ENCODE results near the gene CNTNAP5. TPM values are rescaled to one million over a fixed set of nuclear protein-coding genes. Genes with fewer than 3 reads are reported as not detected.

Gene CNTNAP5
- total RNA-seq, 1 experiment from 2014 or later = not detected

GRCh38 chr2:124798551-124798950, 773.5 kb downstream of the CNTNAP5 start:
- DNase-seq (ENCODE audit: low read depth, low spot score) (no peak), ATAC-seq (no peak)
- intact Hi-C loops (cut with micrococcal nuclease; ENCODE audit: unreplicated experiment) (loop anchor here (5.0 kb wide), 1 partner anchor 49 kb away; no protein-coding TSS in a partner anchor), in situ Hi-C loops (cut with HindIII; ENCODE audit: low pct_unique_long_range_greater_than_20kb, low sequenced_read_pairs) (no loop called here)
- no TSS peak for BruUV-seq (replicated peaks)
- Histone ChIP-seq H3K9me3 (ENCODE audit: control insufficient read depth, insufficient read depth, low read depth, low read length) (no peaks in the 10 kb centered on the region), H3K27ac (ENCODE audit: low read length) (no peak overlapping the region), H3K27me3 (ENCODE audit: control insufficient read depth, insufficient read depth, low read length) (no peaks in the 10 kb centered on the region), H3K4me1 (ENCODE audit: control insufficient read depth, insufficient read depth, low read length) (no peaks in the 10 kb centered on the region), H3K4me3 (ENCODE audit: low read depth in 2 of 2, low read length in 2 of 2) (no peak overlapping the region), H3K36me3 (ENCODE audit: control insufficient read depth, insufficient read depth, low read length) (no peaks in the 10 kb centered on the region)
- CTCF ChIA-PET = no interaction called here
- POLR2A ChIA-PET = no interaction called here
- no peak for TF ChIP-seq TCF7L2 (IDR thresholded peaks at IDR 0.05; ENCODE audit: low read depth, low read length)
- no peak for TF ChIP-seq SIN3A (IDR thresholded peaks at IDR 0.05; ENCODE audit: borderline replicate concordance, insufficient read depth, low read depth, low read length)
- TF ChIP-seq REST (IDR thresholded peaks at IDR 0.05; ENCODE audit: insufficient read depth in 1 of 2, low read depth in 2 of 2, low read length in 1 of 2) = no peak
- TF ChIP-seq, protein P1, sequence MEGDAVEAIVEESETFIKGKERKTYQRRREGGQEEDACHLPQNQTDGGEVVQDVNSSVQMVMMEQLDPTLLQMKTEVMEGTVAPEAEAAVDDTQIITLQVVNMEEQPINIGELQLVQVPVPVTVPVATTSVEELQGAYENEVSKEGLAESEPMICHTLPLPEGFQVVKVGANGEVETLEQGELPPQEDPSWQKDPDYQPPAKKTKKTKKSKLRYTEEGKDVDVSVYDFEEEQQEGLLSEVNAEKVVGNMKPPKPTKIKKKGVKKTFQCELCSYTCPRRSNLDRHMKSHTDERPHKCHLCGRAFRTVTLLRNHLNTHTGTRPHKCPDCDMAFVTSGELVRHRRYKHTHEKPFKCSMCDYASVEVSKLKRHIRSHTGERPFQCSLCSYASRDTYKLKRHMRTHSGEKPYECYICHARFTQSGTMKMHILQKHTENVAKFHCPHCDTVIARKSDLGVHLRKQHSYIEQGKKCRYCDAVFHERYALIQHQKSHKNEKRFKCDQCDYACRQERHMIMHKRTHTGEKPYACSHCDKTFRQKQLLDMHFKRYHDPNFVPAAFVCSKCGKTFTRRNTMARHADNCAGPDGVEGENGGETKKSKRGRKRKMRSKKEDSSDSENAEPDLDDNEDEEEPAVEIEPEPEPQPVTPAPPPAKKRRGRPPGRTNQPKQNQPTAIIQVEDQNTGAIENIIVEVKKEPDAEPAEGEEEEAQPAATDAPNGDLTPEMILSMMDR (IDR thresholded peaks at IDR 0.05) = no peak
- TF ChIP-seq POLR2AphosphoS5 (IDR thresholded peaks at IDR 0.05; ENCODE audit: low read depth, low read length) = no peak

DNA sequence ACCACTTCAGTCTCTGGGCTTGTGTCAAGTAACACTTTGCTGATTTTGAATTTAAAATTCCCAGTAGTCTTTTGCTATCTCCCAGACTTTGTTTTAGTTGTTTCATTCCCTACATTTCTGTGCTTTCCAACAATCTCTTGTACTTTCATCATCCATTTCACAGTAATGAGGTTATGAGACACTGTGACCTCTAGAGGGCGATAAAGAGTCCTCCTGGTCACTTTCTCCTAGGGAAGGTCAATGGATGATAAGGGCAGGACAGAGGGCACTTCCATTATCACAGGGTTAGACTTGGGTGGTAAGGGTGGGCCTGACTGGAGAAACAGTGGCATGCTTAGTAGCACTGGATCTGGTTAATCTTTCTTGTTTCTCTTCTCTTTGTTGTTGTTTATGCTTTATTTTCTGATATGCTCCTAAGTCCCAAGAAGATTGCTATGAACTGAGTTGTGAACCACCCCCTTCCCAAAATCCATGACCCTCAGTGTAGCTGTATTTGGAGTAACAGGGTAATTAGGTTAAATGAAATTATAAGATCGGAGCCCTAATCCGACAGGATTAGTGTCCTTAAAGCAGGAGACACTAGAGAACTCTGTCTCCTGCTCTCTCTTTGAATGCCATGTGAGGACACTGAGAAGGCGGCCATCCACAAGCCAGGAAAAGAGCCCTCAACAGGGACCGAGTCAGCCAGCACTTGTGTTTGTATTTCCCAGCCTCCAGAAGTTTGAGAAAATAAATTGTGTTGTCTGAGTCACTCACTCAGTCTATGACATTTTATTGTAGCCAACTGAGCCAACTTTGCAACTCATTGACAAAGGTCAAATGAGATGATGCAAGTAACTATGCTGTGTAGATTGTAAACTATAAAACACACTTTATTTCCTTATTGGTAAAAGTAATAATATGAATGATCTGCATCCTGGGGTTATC, 779.2 kb downstream of the CNTNAP5 start:
- DNase-seq (ENCODE audit: low read depth, low spot score) (peak; percentile 27), ATAC-seq (no peak)
- no peak overlapping the region; the same call in 1 of the 2 replicates for H3K27ac ChIP-seq (ENCODE audit: low read length)
- no peaks in the 10 kb centered on the region for H3K4me1 ChIP-seq (ENCODE audit: control insufficient read depth, insufficient read depth, low read length)
- ChIA-PET CTCF (no interaction called here), POLR2A (no interaction called here)
- no peak overlapping the region for H3K4me3 ChIP-seq (ENCODE audit: low read depth in 2 of 2, low read length in 2 of 2)
- TF ChIP-seq, protein P1 (IDR thresholded peaks at IDR 0.05) = peak; percentile 79
- no peak for TF ChIP-seq SIN3A (IDR thresholded peaks at IDR 0.05; ENCODE audit: borderline replicate concordance, insufficient read depth, low read depth, low read length)
- BruUV-seq (replicated peaks) = no TSS peak
- intact Hi-C loops (cut with micrococcal nuclease; ENCODE audit: unreplicated experiment) = loop anchor here (5.0 kb wide), 1 partner anchor 668 kb away; no protein-coding TSS in a partner anchor
- H3K36me3 ChIP-seq (ENCODE audit: control insufficient read depth, insufficient read depth, low read length) = no peaks in the 10 kb centered on the region
- H3K27me3 ChIP-seq (ENCODE audit: control insufficient read depth, insufficient read depth, low read length) = no peaks in the 10 kb centered on the region
- in situ Hi-C loops (cut with HindIII; ENCODE audit: low pct_unique_long_range_greater_than_20kb, low sequenced_read_pairs) = no loop called here
- no peaks in the 10 kb centered on the region for H3K9me3 ChIP-seq (ENCODE audit: control insufficient read depth, insufficient read depth, low read depth, low read length)
